ENCODE results near the gene MAP1LC3A. TPM values are rescaled to one million over a fixed set of nuclear protein-coding genes. Genes with fewer than 3 reads are reported as not detected.

Gene MAP1LC3A
- total RNA-seq, 1 donor from 2014 or later, result 42.2 TPM

DNA sequence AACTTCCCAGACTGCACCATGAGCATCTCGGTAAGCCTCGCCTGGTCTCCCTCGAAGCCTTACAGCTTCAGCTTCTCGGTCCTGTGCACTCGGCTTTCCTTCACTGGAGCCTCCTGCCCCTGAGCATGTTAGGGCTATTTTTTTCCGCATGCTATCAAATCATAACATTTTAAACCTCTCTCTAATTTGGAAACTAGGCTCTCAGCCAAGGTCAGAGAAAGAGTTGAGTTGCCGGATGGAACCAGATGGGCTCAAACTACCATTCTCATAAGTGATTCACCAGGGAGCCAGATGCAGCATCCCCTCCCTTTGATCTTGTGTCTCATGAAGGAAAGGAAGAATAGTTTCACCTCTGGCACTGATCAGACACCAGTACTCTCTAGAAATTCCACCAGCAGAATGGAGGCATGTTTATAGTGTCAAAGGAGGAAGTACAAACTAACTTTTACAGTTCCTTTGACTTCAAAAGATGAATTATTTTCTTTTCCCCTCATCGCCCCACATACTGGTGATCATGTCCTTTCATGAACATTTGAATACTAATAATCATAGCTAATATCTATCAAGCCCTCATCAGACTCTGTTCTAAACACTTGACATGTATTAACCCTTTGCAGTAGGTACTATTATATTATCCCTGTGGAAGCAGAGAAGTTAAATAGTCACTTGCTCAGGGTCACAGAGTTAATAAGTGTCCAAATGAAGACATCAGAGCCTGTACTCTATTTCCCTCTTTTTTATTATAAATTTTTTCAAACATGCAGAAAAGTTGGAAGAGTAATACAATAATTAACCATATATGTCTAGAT lies 46.7 kb downstream of the MAP1LC3A start:
- peaks cover 4% of the 10 kb centered on the region for H3K4me1 Mint-ChIP-seq
- H3K36me3 Mint-ChIP-seq, result peaks cover 15% of the 10 kb centered on the region
- peak overlapping the region; percentile 35 for H3K27ac Mint-ChIP-seq
- DNase-seq (ENCODE audit: low spot score in 2 of 2, unreplicated experiment in 2 of 2), result no peak
- H3K4me3 Mint-ChIP-seq, result no peak overlapping the region
- H3K9me3 Mint-ChIP-seq, result no peaks in the 10 kb centered on the region
- TF ChIP-seq, protein P1, sequence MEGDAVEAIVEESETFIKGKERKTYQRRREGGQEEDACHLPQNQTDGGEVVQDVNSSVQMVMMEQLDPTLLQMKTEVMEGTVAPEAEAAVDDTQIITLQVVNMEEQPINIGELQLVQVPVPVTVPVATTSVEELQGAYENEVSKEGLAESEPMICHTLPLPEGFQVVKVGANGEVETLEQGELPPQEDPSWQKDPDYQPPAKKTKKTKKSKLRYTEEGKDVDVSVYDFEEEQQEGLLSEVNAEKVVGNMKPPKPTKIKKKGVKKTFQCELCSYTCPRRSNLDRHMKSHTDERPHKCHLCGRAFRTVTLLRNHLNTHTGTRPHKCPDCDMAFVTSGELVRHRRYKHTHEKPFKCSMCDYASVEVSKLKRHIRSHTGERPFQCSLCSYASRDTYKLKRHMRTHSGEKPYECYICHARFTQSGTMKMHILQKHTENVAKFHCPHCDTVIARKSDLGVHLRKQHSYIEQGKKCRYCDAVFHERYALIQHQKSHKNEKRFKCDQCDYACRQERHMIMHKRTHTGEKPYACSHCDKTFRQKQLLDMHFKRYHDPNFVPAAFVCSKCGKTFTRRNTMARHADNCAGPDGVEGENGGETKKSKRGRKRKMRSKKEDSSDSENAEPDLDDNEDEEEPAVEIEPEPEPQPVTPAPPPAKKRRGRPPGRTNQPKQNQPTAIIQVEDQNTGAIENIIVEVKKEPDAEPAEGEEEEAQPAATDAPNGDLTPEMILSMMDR (IDR thresholded peaks at IDR 0.05; ENCODE audit: unreplicated experiment), result no peak
- no peaks in the 10 kb centered on the region for H3K27me3 Mint-ChIP-seq (ENCODE audit: low read depth)

DNA sequence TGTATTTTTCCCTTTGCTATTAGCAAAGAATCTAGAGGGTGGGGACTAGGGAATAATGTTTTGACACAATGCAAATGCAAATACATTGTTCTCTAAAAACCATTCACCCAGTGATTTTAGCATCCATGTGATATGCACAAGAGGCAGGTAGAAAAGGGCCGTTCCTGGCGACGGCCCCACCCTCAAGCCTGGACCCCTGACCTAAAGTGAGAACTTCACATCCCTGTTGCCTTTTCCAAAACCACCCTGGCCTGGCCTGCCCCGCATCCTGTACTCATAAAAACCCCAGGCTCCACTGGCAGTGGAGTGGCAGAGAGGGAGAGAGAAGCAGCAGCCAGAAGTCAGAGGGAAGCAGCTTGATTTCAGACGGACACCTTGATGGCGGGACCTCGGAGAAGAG lies 48.5 kb downstream of the MAP1LC3A start:
- DNase-seq (ENCODE audit: low spot score in 2 of 2, unreplicated experiment in 2 of 2), result no peak
- Mint-ChIP-seq H3K27me3 (ENCODE audit: low read depth) (no peaks in the 10 kb centered on the region), H3K9me3 (no peaks in the 10 kb centered on the region), H3K36me3 (peaks cover 21% of the 10 kb centered on the region), H3K27ac (no peak overlapping the region), H3K4me1 (peaks cover 4% of the 10 kb centered on the region), H3K4me3 (no peak overlapping the region)
- TF ChIP-seq, protein P1 (IDR thresholded peaks at IDR 0.05; ENCODE audit: unreplicated experiment), result no peak

Other genes starting within 250 kb of the MAP1LC3A start
- 54.3 to 62.2 TPM (median 60.2 TPM) in 3 replicates for gene ITCH, start 195.4 kb upstream of the MAP1LC3A start, total RNA-seq
- 95.9 to 101 TPM (median 96.7 TPM) in 3 replicates for gene DYNLRB1, start 42.3 kb upstream of the MAP1LC3A start, total RNA-seq
- 31.7 to 34.1 TPM (median 32.6 TPM) in 3 replicates for gene PIGU, start 118.4 kb downstream of the MAP1LC3A start, total RNA-seq
- 11.8 to 13.1 TPM (median 12.0 TPM) in 3 replicates for gene TP53INP2, start 145.6 kb downstream of the MAP1LC3A start, total RNA-seq